HG03442 (cell line): ENCODE results near the gene TSNAX.
"Not testable (repeated sequence)": the region's sequence is repeated elsewhere in the genome, so short reads cannot be mapped to it uniquely, and the experiment has no call there.

Source experiments
- ATAC-seq: cut with Tn5 transposase; IDR thresholded peaks from one replicate; pipeline ENCODE4 v1.9.1; 2021; ENCODE audit warnings: mild to moderate bottlenecking, moderate library complexity; ENCODE audit not compliant: unreplicated experiment

The TSNAX gene

GRCh38 chr1:231557898-231558707, 29.6 kb downstream of the TSNAX start:
- ATAC-seq = no peak

- ATAC-seq = no peak
Observed at GRCh38 chr1:231558708-231559185, 30.3 kb downstream of the TSNAX start.

GRCh38 chr1:231561647-231562383, 33.3 kb downstream of the TSNAX start:
- ATAC-seq = no peak

- no peak for ATAC-seq
Observed at GRCh38 chr1:231563247-231563646, 34.8 kb downstream of the TSNAX start.

GRCh38 chr1:231564373-231564772, 35.9 kb downstream of the TSNAX start:
- ATAC-seq = no peak

GRCh38 chr1:231566496-231566895, 38.0 kb downstream of the TSNAX start:
- no peak for ATAC-seq

GRCh38 chr1:231570262-231570661, 41.8 kb downstream of the TSNAX start:
- ATAC-seq = not testable (repeated sequence)

- ATAC-seq = no peak
Observed at GRCh38 chr1:231571904-231572303, 43.4 kb downstream of the TSNAX start.

GRCh38 chr1:231575472-231575871, 47.0 kb downstream of the TSNAX start:
- ATAC-seq = no peak

- ATAC-seq = no peak
Observed at GRCh38 chr1:231576804-231577718, 48.6 kb downstream of the TSNAX start.

GRCh38 chr1:231580874-231581273, 52.4 kb downstream of the TSNAX start:
- ATAC-seq = no peak

GRCh38 chr1:231581859-231582258, 53.4 kb downstream of the TSNAX start:
- ATAC-seq = no peak

GRCh38 chr1:231583376-231583775, 54.9 kb downstream of the TSNAX start:
- ATAC-seq = no peak

- no peak for ATAC-seq
Observed at GRCh38 chr1:231584117-231584516, 55.6 kb downstream of the TSNAX start.

GRCh38 chr1:231584921-231585320, 56.5 kb downstream of the TSNAX start:
- ATAC-seq = no peak

- peak; percentile 61 for ATAC-seq
Observed at GRCh38 chr1:231590453-231591198, 62.2 kb downstream of the TSNAX start.

- no peak for ATAC-seq
Observed at GRCh38 chr1:231591466-231591865, 63.0 kb downstream of the TSNAX start.

GRCh38 chr1:231592809-231593208, 64.3 kb downstream of the TSNAX start:
- no peak for ATAC-seq

- not testable (repeated sequence) for ATAC-seq
Observed at GRCh38 chr1:231593264-231593663, 64.8 kb downstream of the TSNAX start.

GRCh38 chr1:231594123-231594522, 65.7 kb downstream of the TSNAX start:
- ATAC-seq = no peak
